ENCODE data around the gene NRIP2. TPM values are rescaled to one million over a fixed set of nuclear protein-coding genes. Genes with fewer than 3 reads are reported as not detected.

NRIP2 gene
- total and polyA plus RNA-seq, 2 experiments from 2014 or later, result 0.66 TPM; not detected in 1

DNA sequence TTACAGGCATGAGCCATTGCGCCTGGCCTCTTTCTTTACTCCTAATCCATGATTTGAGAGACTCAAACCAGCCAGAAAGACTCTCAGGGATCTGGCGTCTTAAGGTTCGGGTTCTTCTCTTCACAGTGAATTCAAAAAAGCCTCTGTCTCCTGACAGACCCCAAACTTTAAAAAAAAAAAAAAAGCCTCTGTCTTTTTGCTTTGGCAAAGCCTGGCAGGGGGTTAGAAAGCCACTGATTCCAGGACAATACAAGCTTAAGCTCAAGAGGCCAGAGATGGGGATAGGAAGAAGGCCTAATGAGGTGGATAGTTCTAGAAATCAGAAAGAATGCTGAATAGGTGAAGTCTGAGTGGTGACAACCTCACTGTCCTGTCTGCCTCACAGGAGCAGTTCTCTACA lies 8.8 kb downstream of the NRIP2 start:
- Histone ChIP-seq H3K4me1 (ENCODE audit: insufficient read depth) (peaks cover 9% of the 10 kb centered on the region), H3K36me3 (ENCODE audit: insufficient read depth) (peaks cover 29% of the 10 kb centered on the region), H3K27me3 (ENCODE audit: insufficient read depth) (no peaks in the 10 kb centered on the region), H3F3A (replicated peaks; ENCODE audit: low read depth) (peaks cover 5% of the 10 kb centered on the region; the same call in 1 of the 2 replicates), H3K79me2 (replicated peaks; ENCODE audit: insufficient read depth) (no peaks in the 10 kb centered on the region), H3K27ac (ENCODE audit: low read depth) (no peak overlapping the region), H4K20me1 (replicated peaks; ENCODE audit: insufficient read depth) (peaks cover 4% of the 10 kb centered on the region; the same call in 1 of the 2 replicates), H3K4me2 (no peak overlapping the region), H3K9me2 (ENCODE audit: insufficient read depth) (no peaks in the 10 kb centered on the region), H2AFZ (no peak overlapping the region), H3K4me3 (no peak overlapping the region)
- Mint-ChIP-seq H3K27ac (no peak overlapping the region), H3K27me3 (ENCODE audit: insufficient read depth, low read depth, poor library complexity) (peaks cover 5% of the 10 kb centered on the region), H3K9me3 (no peaks in the 10 kb centered on the region), H3K36me3 (ENCODE audit: low read depth) (peaks cover 65% of the 10 kb centered on the region), H3K4me1 (peaks cover 33% of the 10 kb centered on the region), H3K4me3 (no peak overlapping the region)
- no peak for TF ChIP-seq NANOG (IDR thresholded peaks at IDR 0.05; ENCODE audit: borderline replicate concordance)
- ATAC-seq (peak; percentile 15; the same call in 1 of the 3 replicates), DNase-seq (ENCODE audit: low spot score) (no peak)

DNA sequence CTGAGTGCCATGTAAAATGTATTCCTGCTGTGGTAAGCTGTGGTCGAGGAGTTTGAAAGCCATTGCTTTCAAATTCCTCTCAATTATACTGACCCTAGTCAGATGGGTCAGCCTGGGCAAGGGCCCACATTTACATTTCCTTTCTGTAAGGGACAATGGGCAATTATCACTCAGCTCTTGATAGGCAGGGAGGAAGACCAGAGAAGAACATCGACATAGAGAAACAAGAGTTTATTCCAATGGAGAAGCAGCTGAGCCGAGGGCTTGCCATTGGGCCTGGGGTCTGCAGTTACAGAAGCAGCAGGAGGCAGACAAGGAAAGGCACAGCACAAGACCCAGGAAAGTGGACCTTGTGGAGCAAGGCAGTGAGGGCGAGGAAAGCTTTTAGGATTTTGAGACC lies 9.7 kb downstream of the NRIP2 start:
- Histone ChIP-seq H4K20me1 (replicated peaks; ENCODE audit: insufficient read depth) (peaks cover 4% of the 10 kb centered on the region; the same call in 1 of the 2 replicates), H3K4me1 (ENCODE audit: insufficient read depth) (peaks cover 9% of the 10 kb centered on the region), H3K36me3 (ENCODE audit: insufficient read depth) (peaks cover 29% of the 10 kb centered on the region), H3F3A (replicated peaks; ENCODE audit: low read depth) (peaks cover 5% of the 10 kb centered on the region; the same call in 1 of the 2 replicates), H3K9me2 (ENCODE audit: insufficient read depth) (no peaks in the 10 kb centered on the region), H3K4me3 (no peak overlapping the region), H3K4me2 (peak overlapping the region; percentile 31; the same call in 1 of the 2 replicates), H3K79me2 (replicated peaks; ENCODE audit: insufficient read depth) (no peaks in the 10 kb centered on the region), H3K27ac (ENCODE audit: low read depth) (no peak overlapping the region), H2AFZ (no peak overlapping the region), H3K27me3 (ENCODE audit: insufficient read depth) (no peaks in the 10 kb centered on the region)
- Mint-ChIP-seq H3K4me3 (peak overlapping the region; percentile 54), H3K9me3 (no peaks in the 10 kb centered on the region), H3K36me3 (ENCODE audit: low read depth) (peaks cover 70% of the 10 kb centered on the region), H3K27ac (peak overlapping the region; percentile 83), H3K4me1 (peaks cover 38% of the 10 kb centered on the region), H3K27me3 (ENCODE audit: insufficient read depth, low read depth, poor library complexity) (peaks cover 2% of the 10 kb centered on the region)
- ATAC-seq (peak; percentile 61), DNase-seq (ENCODE audit: low spot score) (no peak)
- TF ChIP-seq JUNB (IDR thresholded peaks at IDR 0.05; ENCODE audit: unreplicated experiment), result no peak
- TF ChIP-seq ZNF114 (CRISPR knock-in tag; IDR thresholded peaks at IDR 0.05), result no peak
- no peak for TF ChIP-seq EZH2 (IDR thresholded peaks at IDR 0.05; ENCODE audit: low read depth, unreplicated experiment)
- TF ChIP-seq EZH2phosphoT487 (IDR thresholded peaks at IDR 0.05; ENCODE audit: unreplicated experiment), result no peak
- TF ChIP-seq, protein P1, sequence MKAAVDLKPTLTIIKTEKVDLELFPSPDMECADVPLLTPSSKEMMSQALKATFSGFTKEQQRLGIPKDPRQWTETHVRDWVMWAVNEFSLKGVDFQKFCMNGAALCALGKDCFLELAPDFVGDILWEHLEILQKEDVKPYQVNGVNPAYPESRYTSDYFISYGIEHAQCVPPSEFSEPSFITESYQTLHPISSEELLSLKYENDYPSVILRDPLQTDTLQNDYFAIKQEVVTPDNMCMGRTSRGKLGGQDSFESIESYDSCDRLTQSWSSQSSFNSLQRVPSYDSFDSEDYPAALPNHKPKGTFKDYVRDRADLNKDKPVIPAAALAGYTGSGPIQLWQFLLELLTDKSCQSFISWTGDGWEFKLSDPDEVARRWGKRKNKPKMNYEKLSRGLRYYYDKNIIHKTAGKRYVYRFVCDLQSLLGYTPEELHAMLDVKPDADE (IDR thresholded peaks at IDR 0.05), result no peak
- no peak for TF ChIP-seq POLR2AphosphoS5 (IDR thresholded peaks at IDR 0.05; ENCODE audit: low read depth)
- TF ChIP-seq, protein P2, sequence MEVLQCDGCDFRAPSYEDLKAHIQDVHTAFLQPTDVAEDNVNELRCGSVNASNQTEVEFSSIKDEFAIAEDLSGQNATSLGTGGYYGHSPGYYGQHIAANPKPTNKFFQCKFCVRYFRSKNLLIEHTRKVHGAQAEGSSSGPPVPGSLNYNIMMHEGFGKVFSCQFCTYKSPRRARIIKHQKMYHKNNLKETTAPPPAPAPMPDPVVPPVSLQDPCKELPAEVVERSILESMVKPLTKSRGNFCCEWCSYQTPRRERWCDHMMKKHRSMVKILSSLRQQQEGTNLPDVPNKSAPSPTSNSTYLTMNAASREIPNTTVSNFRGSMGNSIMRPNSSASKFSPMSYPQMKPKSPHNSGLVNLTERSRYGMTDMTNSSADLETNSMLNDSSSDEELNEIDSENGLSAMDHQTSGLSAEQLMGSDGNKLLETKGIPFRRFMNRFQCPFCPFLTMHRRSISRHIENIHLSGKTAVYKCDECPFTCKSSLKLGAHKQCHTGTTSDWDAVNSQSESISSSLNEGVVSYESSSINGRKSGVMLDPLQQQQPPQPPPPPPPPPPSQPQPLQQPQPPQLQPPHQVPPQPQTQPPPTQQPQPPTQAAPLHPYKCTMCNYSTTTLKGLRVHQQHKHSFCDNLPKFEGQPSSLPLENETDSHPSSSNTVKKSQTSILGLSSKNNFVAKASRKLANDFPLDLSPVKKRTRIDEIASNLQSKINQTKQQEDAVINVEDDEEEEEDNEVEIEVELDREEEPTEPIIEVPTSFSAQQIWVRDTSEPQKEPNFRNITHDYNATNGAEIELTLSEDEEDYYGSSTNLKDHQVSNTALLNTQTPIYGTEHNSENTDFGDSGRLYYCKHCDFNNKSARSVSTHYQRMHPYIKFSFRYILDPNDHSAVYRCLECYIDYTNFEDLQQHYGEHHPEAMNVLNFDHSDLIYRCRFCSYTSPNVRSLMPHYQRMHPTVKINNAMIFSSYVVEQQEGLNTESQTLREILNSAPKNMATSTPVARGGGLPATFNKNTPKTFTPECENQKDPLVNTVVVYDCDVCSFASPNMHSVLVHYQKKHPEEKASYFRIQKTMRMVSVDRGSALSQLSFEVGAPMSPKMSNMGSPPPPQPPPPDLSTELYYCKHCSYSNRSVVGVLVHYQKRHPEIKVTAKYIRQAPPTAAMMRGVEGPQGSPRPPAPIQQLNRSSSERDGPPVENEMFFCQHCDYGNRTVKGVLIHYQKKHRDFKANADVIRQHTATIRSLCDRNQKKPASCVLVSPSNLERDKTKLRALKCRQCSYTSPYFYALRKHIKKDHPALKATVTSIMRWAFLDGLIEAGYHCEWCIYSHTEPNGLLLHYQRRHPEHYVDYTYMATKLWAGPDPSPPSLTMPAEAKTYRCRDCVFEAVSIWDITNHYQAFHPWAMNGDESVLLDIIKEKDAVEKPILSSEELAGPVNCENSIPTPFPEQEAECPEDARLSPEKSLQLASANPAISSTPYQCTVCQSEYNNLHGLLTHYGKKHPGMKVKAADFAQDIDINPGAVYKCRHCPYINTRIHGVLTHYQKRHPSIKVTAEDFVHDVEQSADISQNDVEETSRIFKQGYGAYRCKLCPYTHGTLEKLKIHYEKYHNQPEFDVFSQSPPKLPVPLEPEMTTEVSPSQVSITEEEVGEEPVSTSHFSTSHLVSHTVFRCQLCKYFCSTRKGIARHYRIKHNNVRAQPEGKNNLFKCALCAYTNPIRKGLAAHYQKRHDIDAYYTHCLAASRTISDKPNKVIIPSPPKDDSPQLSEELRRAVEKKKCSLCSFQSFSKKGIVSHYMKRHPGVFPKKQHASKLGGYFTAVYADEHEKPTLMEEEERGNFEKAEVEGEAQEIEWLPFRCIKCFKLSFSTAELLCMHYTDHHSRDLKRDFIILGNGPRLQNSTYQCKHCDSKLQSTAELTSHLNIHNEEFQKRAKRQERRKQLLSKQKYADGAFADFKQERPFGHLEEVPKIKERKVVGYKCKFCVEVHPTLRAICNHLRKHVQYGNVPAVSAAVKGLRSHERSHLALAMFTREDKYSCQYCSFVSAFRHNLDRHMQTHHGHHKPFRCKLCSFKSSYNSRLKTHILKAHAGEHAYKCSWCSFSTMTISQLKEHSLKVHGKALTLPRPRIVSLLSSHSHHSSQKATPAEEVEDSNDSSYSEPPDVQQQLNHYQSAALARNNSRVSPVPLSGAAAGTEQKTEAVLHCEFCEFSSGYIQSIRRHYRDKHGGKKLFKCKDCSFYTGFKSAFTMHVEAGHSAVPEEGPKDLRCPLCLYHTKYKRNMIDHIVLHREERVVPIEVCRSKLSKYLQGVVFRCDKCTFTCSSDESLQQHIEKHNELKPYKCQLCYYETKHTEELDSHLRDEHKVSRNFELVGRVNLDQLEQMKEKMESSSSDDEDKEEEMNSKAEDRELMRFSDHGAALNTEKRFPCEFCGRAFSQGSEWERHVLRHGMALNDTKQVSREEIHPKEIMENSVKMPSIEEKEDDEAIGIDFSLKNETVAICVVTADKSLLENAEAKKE (CRISPR knock-in tag; IDR thresholded peaks at IDR 0.05), result no peak

Measured in GM23338 (cell line).